NCI-H2107 (cell line): ENCODE data around the gene MYCL.
"Not testable (repeated sequence)": the region's sequence is repeated elsewhere in the genome, so short reads cannot be mapped to it uniquely, and the experiment has no call there.

Source experiments
- DNase-seq: peaks from one replicate; lab custom pipeline; 2025; lab: John Stamatoyannopoulos, UW

MYCL gene

DNA sequence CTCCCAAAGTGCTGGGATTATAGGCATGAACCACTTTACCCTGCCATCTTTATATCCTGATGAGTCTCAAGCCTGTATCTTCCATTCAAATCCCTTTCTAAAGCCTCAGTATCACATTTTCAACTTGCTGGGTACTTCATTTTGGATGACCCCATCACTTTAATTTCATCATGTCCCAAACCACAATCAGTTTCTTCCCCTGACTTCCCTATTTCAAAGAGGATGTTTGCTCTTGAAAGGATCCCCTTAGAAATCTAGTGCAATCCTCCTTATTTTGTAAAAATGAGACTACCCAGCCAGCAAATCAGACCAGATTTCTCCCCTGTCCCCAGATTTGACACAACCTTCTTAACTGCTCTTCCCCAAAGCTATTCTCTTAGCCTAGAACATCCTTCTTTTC lies 11.4 kb downstream of the MYCL start:
- no peak for DNase-seq

DNA sequence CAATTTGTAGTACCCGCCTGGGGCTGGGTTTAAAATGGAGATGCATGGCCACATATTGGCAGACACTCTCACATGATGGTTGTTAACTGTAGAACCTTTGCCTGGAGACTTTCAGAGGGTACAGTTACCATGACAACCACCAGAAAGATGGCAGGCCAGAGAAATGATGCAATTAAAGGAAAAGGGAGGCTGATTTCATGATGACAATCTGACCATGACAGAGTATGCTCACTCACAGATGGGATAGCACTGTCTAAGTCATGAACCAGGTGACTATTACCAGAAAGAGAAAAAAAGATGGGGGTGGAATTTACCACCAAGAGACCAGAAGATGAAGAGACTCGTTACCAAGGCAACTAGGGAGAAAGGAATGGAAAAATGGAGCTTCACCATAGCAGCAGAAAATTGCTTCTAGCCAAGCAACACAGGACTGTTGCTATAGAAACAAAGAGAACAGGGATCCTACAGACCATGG lies 14.9 kb downstream of the MYCL start:
- peak; percentile 99 for DNase-seq

GRCh38 chr1:39885516-39885915 lies 16.2 kb downstream of the MYCL start:
- DNase-seq: no peak

GRCh38 chr1:39882152-39882551 lies 19.6 kb downstream of the MYCL start:
- no peak for DNase-seq

DNA sequence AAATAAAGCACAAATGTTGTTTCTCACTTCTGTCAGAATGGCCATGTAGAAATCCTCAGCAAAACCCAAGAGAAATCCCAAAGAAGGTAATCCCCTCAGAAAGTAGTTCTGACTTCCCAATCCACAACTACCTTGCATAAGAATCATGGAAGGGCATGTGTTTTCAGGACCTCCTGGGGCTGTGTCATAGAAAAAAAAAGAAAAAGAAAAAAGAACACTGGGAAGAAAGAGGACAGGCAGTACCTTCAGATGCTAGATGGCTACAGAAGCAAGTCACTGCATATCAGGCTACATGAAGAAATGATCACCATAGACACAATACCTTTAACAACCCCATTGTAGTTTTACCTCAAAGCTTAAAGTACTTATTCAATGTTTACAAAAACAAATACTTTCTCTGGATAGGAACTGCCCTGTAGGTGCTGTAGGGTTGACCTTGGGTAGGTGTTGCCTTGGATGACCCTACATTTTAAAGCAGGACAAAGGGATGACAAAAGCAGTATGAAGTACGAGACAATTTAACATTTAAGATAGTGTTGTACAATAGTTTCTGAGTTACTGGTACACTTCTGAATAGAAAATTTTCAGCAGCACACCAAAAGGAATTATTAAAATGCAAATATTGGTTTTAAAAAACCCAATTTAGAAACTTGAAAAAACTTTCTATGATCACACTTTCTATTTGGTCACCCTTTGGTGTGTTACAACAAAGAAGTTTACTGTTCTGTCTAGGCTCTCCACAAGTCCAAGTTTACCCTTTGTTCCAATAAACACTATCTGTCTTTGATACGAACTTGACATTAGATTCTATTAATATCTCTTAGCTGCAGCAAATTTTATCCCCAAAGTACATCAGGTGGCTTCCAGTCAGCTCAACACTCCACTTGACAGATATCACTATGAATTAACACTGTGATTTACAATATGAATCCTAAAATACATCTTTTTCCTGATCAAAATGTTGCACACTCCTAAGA lies 23.4 kb downstream of the MYCL start:
- DNase-seq: no peak

GRCh38 chr1:39877231-39877778 lies 24.4 kb downstream of the MYCL start:
- DNase-seq: peak; percentile 89

DNA sequence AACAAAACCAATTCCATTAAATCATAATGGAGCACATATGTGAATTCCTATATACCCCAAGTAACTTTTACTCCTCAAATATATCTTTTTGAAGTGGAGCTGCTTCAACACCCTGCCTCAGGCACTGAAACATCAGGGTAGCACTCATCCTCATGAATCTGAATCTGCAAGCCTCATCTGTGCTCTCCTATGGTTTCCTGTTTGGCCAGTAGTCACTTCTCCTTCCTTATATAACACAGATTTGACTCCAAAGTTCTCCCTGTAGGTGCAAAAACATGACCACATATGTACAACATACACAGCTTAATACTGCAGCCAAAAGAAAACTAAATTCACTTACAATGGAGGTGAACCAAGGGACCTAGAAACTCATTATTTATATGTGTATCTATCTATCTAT lies 25.6 kb downstream of the MYCL start:
- DNase-seq: no peak

DNA sequence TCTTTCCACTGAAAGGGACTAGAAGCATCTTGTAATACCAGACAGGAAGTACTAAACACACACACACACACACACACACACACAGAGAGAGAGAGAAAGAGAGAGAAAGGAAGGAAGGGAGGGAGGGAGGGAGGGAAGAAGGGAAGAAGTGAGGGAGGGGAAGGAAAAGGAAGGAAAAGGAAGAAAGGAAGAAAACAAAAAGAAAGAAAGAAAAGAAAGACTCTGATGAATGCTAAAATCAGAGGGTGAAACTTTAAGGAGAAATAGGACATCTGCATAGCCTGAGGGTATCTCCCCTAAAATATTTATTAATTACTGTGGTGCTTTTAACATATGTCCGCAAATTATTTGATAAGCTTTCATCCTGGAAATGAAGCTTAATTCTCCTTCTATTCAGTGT lies 29.0 kb downstream of the MYCL start:
- DNase-seq: no peak

- no peak for DNase-seq
Measured at GRCh38 chr1:39871796-39872195, 29.9 kb downstream of the MYCL start.

- DNase-seq: not testable (repeated sequence)
Measured at GRCh38 chr1:39871043-39871442, 30.7 kb downstream of the MYCL start.

DNA sequence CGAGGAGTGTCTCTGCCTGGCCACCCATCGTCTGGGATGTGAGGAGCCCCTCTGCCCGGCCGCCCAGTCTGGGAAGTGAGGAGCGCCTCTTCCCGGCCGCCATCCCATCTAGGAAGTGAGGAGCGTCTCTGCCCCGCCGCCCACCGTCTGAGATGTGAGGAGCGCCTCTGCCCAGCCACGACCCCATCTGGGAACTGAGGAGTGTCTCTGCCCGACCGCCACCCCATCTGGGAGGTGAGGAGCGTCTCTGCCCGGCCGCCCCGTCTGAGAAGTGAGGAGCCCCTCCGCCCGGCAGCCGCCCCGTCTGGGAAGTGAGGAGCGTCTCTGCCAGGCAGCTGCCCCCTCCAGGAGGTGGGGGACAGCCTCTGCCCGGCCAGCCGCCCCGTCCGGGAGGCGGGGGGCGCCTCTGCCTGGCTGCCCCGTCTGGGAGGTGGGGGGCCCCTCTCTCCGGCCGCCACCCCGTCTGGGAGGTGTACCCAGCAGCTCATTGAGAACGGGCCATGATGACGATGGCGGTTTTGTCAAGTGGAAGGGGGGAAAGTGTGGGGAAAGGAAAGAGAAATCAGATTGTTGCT lies 32.1 kb downstream of the MYCL start:
- DNase-seq: not testable (repeated sequence)

DNA sequence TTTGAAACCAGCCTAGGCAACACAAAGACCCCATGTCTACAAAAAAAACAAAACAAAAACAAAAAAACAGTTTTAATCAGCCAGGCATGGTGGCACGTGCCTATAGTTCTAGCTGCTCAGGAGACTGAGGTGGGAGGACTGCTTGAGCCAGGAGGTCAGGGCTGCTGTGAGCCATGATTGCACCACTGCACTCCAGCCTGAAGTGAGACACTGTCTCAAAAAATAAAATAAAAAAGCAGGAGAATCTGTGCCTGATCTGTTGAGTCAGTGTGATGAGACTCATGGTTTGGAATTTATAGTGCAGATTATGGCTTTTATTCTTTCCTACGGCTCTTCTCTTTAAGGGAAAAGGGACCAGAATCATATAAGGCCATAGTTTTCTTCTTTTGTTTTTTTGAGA lies 35.0 kb downstream of the MYCL start:
- DNase-seq: no peak

- DNase-seq: no peak
Measured at GRCh38 chr1:39865762-39866161, 36.0 kb downstream of the MYCL start.

- DNase-seq: no peak
Measured at GRCh38 chr1:39863177-39863576, 38.5 kb downstream of the MYCL start.

GRCh38 chr1:39861003-39861402 lies 40.7 kb downstream of the MYCL start:
- DNase-seq: no peak

- DNase-seq: peak; percentile 89
Measured at GRCh38 chr1:39859859-39860812, 41.6 kb downstream of the MYCL start.

- DNase-seq: no peak
Measured at GRCh38 chr1:39858315-39858714, 43.4 kb downstream of the MYCL start.

DNA sequence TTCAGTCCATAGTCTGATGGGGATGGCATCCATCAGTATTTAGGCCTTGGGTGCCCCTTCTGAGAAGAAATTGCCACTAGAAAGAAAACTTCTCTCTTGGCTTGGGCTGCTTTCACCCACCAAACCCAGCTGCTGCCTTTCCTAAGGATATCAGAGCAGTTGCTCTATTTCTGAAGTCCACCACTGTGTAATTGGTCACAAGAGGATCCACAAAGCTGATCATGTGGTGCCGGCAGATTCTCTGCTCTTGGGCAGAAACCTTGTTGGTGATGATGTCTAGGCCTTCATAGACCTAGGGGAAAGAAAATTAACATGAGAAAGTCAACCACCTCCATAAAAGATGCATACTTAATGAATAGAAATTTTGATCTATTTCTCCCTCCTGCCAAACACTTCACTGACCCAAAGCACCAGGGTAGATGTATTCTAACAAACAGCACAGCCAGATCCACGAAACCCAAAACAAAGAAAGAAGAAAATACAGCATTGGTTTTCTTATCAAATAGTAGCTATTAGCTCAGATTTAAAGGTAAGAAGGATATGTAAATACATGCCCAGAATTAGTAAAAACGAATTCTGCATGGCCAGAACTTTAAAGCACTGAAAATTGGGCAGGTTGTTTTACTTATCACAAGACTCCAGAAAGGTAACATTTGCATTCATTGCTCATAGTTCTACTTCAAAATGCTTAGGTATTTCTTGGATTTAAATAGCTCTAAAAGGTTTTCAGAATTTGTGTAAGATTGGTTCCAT lies 44.4 kb downstream of the MYCL start:
- no peak for DNase-seq

DNA sequence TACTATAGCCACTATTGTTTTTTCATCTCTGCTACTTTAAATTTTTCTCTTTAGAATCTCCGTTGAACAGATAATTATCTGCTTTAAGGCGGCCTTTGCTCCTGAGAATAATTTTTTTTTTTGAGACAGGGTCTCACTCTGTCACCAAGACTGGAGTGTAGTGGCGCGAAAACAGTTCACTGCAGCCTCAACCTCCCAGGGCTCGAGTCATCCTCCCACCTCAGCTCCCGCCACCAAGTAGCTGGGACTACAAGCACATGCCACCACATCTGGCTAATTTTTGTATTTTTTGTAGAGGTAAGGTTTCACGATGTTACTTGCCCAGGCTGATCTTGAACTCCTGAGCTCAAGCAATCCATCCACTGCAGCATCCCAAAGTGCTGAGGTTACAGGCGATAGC lies 47.0 kb downstream of the MYCL start:
- DNase-seq: no peak

DNA sequence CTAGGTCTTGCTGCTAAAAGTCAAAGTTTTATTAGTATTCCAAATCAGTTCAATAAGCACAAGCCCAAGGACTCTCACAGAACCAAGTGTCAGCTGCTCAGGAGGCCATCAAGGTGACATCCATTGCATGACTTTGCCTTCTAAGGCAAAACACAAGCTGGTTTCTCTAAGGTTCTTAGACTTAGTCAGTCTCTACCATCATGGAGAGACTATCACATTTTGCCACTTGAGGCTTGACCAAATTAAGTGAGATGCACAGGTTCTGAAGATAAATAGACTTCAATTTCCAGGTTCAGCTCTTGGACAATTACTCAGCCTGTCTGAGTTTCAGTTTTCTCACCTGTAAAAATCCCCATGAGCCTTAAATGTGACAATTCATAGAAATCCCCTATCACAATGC lies 47.4 kb downstream of the MYCL start:
- DNase-seq: no peak

- peak; percentile 91 for DNase-seq
Measured at GRCh38 chr1:39852876-39853275, 48.8 kb downstream of the MYCL start.
